A673 (cell line): Measurements from ENCODE around the gene PCDH18. TPM values are rescaled to one million over a fixed set of nuclear protein-coding genes. Genes with fewer than 3 reads are reported as not detected.

Experiments used
- BruUV-seq: library from RNA; stranded (reverse); fragments of 400-500 nt; replicated peaks from 2 replicates; lab custom pipeline; 2021; lab: Mats Ljungman, UMichigan
- CTCF ChIA-PET: fragments of 300-600 bp; sonication (Branson Sonifier 250); formaldehyde crosslinking; loops from one replicate; lab custom pipeline; 2022; ENCODE audit warnings: antibody characterized with exemption; lab: Charles Lee
- POLR2A ChIA-PET: fragments of 300-600 bp; sonication (Branson Sonifier 250); formaldehyde crosslinking; loops from one replicate; lab custom pipeline; 2022; ENCODE audit warnings: antibody characterized with exemption; ENCODE audit not compliant: low non-redundant PET; lab: Charles Lee
- DNase-seq: peaks from one replicate; pipeline ENCODE4 v3.0.0-alpha.2; 2015; ENCODE audit warnings: low spot score
- H3K27ac ChIP-seq: fragments of 200-600 bp; sonication (generic); 2 replicates; pipeline ENCODE4 v1.5.1; 2016; ENCODE audit warnings: mixed run types, low read depth, mild to moderate bottlenecking, mixed read lengths, antibody characterized with exemption, low read length; ENCODE audit not compliant: poor library complexity, severe bottlenecking
- H3K27me3 ChIP-seq: fragments of 200-600 bp; sonication (generic); replicated peaks from 2 replicates; pipeline ENCODE4 v1.6.1; 2017; ENCODE audit warnings: mixed run types, low read depth, mild to moderate bottlenecking, mixed read lengths, antibody characterized with exemption, low read length; ENCODE audit not compliant: insufficient read depth, poor library complexity
- H3K36me3 ChIP-seq: fragments of 200-600 bp; sonication (generic); 2 replicates; pipeline ENCODE4 v1.6.1; 2016; ENCODE audit warnings: mixed run types, mild to moderate bottlenecking, mixed read lengths, antibody characterized with exemption, low read length; ENCODE audit not compliant: insufficient read depth, poor library complexity, severe bottlenecking
- H3K4me1 ChIP-seq: fragments of 200-600 bp; sonication (generic); 2 replicates; pipeline ENCODE4 v1.6.1; 2017; ENCODE audit warnings: mixed run types, mild to moderate bottlenecking, mixed read lengths, antibody characterized with exemption, low read length; ENCODE audit not compliant: insufficient read depth, poor library complexity, severe bottlenecking
- H3K4me3 ChIP-seq: fragments of 200-600 bp; sonication (generic); 2 replicates; pipeline ENCODE4 v1.5.1; 2016; ENCODE audit warnings: low read depth, mixed run types, mild to moderate bottlenecking, mixed read lengths, low read length; ENCODE audit not compliant: poor library complexity, severe bottlenecking
- H3K9me3 ChIP-seq: fragments of 200-600 bp; sonication (generic); 2 replicates; pipeline ENCODE4 v1.6.1; 2016; ENCODE audit warnings: mixed run types, low read depth, mild to moderate bottlenecking, mixed read lengths, antibody characterized with exemption, low read length; ENCODE audit not compliant: poor library complexity, severe bottlenecking
- EZH2 ChIP-seq: fragments of 200-600 bp; sonication (generic); IDR thresholded peaks from 2 replicates; pipeline ENCODE4 v1.6.1; 2017; ENCODE audit warnings: borderline replicate concordance, low read depth, mild to moderate bottlenecking, mixed read lengths, antibody characterized with exemption, low read length; ENCODE audit not compliant: poor library complexity, severe bottlenecking
- intact Hi-C: fragments of 100-400 bp; cut with micrococcal nuclease; formaldehyde crosslinking; loops from one replicate; pipeline ENCODE4 v1.10.0; 2022; ENCODE audit not compliant: unreplicated experiment
- total RNA-seq: library from RNA; stranded (reverse); gene quantifications from 2 replicates; pipeline ENCODE4 v1.2.3, GENCODE V29; 2021
- TF ChIP-seq, protein P1 (sequence below): fragments of 300-800, 200-600 bp; sonication (generic); conservative IDR thresholded peaks from 2 replicates; pipeline ENCODE4 v1.5.1; 2017; ENCODE audit warnings: low read depth, mild to moderate bottlenecking, antibody characterized with exemption, low read length, moderate library complexity, mixed read lengths

PCDH18 gene
- total RNA-seq, 1 experiment from 2014 or later, result 7.8 TPM

- ChIA-PET CTCF (no interaction called here), POLR2A (no interaction called here)
- intact Hi-C loops, result no loop called here
- no TSS peak for BruUV-seq
- TF ChIP-seq, protein P1, sequence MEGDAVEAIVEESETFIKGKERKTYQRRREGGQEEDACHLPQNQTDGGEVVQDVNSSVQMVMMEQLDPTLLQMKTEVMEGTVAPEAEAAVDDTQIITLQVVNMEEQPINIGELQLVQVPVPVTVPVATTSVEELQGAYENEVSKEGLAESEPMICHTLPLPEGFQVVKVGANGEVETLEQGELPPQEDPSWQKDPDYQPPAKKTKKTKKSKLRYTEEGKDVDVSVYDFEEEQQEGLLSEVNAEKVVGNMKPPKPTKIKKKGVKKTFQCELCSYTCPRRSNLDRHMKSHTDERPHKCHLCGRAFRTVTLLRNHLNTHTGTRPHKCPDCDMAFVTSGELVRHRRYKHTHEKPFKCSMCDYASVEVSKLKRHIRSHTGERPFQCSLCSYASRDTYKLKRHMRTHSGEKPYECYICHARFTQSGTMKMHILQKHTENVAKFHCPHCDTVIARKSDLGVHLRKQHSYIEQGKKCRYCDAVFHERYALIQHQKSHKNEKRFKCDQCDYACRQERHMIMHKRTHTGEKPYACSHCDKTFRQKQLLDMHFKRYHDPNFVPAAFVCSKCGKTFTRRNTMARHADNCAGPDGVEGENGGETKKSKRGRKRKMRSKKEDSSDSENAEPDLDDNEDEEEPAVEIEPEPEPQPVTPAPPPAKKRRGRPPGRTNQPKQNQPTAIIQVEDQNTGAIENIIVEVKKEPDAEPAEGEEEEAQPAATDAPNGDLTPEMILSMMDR, result no peak
- no peak for TF ChIP-seq EZH2
- H3K4me1 ChIP-seq, result no peaks in the 10 kb centered on the region
- no peaks in the 10 kb centered on the region for H3K27me3 ChIP-seq
- H3K9me3 ChIP-seq, result no peaks in the 10 kb centered on the region
- no peak overlapping the region for H3K27ac ChIP-seq
- no peak overlapping the region for H3K4me3 ChIP-seq
- H3K36me3 ChIP-seq, result no peaks in the 10 kb centered on the region
- no peak for DNase-seq
These were observed 17.7 kb downstream of the PCDH18 start for GRCh38 chr4:137514406-137515111.

- no peaks in the 10 kb centered on the region for H3K9me3 ChIP-seq
- no peaks in the 10 kb centered on the region for H3K4me1 ChIP-seq
- no TSS peak for BruUV-seq
- H3K36me3 ChIP-seq, result no peaks in the 10 kb centered on the region
- CTCF ChIA-PET, result no interaction called here
- H3K27ac ChIP-seq, result no peak overlapping the region
- TF ChIP-seq EZH2, result no peak
- TF ChIP-seq, protein P1, result no peak
- peak; percentile 91 for DNase-seq
- H3K4me3 ChIP-seq, result no peak overlapping the region
- intact Hi-C loops, result no loop called here
- H3K27me3 ChIP-seq, result no peaks in the 10 kb centered on the region
- POLR2A ChIA-PET, result no interaction called here
These were observed 21.6 kb downstream of the PCDH18 start for GRCh38 chr4:137510557-137511265.

- no peak overlapping the region for H3K27ac ChIP-seq
- H3K4me1 ChIP-seq, result no peaks in the 10 kb centered on the region
- H3K9me3 ChIP-seq, result no peaks in the 10 kb centered on the region
- no TSS peak for BruUV-seq
- POLR2A ChIA-PET, result no interaction called here
- TF ChIP-seq, protein P1, result no peak
- TF ChIP-seq EZH2, result no peak
- H3K27me3 ChIP-seq, result no peaks in the 10 kb centered on the region
- intact Hi-C loops, result no loop called here
- H3K4me3 ChIP-seq, result no peak overlapping the region
- peak; percentile 12 for DNase-seq
- CTCF ChIA-PET, result no interaction called here
- H3K36me3 ChIP-seq, result no peaks in the 10 kb centered on the region
These were observed 22.4 kb downstream of the PCDH18 start for GRCh38 chr4:137509855-137510282.
